ENCODE measurements around the gene LAMB2.

Gene LAMB2

DNA sequence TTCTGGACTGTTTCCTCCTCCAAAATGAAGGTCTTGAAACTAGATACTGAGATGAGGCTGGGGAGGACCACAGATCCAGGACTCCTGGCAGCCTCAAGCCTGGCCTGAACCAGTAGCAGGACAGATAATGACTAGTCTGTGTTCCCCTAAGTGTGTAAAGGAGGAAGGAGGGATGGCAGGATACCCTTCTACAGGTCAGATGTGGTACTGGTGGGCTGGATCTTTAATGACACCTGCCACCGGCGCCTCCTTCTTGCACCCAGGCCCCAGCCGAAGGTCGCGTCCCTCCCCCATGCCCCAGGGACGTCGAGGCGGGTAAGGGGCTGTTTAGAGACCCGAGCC lies 12.8 kb downstream of the LAMB2 start:
- no peak for DNase-seq

- DNase-seq, result no peak
These were observed 13.4 kb downstream of the LAMB2 start for GRCh38 chr3:49119439-49119838.

DNA sequence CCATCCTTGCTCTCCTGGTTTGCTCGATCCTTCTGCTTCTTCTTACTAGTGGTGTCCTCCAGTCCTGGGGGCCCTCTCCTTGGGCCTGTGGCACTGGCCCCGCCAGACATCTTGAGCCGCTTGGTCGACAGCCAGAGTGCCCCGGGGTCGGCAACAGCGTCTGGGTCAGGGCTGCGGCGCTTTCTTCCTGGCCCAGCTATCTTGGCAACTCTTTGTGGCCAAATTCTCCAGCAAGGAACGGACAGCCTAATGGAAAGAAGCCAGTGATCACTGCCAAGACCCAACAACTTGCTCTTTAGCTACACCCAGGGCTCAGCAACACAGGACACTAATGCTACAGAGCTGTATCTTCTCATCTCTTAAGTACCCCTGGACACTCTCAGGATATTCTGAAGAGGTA lies 13.8 kb downstream of the LAMB2 start:
- DNase-seq, result no peak

- no peak for DNase-seq
These were observed 20.6 kb downstream of the LAMB2 start for GRCh38 chr3:49112262-49112661.

DNA sequence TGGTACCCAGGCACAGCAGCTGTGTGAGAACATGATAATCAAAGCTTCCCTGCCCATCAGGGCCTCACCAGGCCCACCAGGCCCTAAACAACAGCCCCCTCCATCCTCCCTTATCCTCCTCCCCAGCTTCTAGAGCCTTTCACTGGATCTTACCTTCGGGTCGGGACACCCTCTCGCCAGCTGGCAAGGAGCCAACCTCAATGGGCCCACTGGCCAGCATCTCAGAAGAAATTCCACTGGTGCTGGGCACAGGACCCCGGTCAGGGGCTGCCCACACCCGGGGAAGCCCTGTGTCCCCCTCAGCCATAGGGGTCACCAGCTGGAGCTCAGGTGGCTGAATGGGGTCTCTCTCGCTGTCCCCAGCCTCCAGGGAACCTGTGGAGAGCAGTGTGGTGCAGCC lies 21.5 kb downstream of the LAMB2 start:
- DNase-seq, result no peak

DNA sequence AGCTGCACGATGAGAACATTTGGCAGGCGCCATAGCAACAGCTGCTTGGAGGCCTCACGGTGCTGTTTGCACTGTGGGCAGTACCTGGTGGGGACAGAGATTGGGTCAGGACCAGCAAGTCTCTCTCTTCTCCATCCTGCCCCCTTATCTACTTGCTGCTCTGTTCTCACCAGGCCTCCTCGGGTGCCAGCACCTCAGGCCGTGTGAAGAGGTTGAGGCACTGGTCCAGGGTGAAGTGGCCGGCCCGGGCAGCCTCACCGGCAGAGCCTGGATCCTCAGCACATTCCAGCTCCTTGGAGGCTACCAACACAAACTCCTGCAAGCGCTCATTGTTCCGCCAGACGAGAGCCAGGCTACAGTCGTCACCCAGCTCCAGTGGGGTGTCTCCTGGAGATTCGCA lies 22.1 kb downstream of the LAMB2 start:
- DNase-seq, result no peak

GRCh38 chr3:49108346-49108745 lies 24.5 kb downstream of the LAMB2 start:
- no peak for DNase-seq

DNA sequence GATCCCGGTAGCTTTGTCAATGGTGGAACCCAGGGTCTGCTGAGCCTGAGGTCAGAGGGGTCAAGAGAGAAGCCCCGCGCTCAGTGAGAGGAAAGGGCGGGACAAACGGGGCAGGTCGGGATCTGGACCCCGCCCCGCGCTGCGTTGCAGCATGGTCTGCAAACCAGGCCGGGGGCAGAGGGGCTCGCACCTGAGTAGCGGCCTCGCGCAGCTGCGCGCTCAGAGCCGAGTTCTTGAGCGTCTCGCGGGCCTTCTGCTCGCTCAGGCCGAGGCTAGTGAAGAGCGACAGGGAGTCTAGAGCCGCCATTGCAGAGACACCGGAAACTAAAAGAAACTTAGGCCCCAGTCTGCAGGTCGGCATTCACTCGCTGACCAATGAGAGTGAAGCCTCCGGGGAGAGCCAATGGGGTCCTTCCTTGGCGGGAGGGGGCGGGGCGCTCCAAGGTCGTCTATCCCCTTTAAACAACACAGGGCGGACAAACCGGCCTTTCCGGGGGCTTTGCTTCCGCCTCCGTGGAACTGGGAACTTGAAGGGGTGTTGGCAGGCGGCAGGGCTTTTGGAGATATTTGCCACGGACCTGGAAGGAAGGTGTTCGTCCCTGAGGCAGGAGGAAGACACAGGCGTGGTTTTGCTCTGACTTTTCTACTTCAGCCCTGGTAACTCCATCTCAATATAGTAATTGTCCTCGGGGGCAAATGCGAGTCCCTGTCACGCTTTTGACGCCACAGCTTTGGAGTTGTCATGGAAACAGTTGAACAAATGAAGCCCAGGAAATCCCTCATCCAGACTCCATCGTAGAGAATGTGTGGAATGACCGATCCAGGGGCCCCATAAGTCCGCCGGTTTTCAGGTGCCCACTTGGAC lies 28.2 kb downstream of the LAMB2 start, which contains the start of gene QARS1:
TSS of gene QARS1 (minus strand) at position 331 of the 865 bp plus-strand sequence. CDS start at position 307, 24 bp downstream.
- DNase-seq, result peak; percentile 91

DNA sequence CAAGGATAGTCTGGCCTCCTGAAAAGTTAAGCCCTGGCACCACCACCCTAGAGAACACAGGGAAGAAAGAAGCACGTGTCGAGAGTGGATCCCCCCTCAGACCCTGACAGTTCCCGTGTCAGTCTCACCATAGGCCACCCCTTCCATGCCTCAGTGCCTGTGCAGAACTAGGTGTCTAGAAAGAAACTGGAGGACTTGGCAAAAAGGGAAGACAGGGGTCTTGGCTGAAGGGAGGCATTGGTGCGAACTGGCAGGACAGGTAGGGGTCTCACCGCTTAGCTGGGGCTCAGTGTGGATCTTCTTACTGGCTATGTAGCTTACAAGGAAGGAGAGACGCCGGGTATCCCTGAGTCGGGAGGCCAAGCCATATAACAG lies 28.8 kb downstream of the LAMB2 start:
- DNase-seq, result no peak

GRCh38 chr3:49100046-49100615 lies 32.7 kb downstream of the LAMB2 start:
- DNase-seq, result no peak

GRCh38 chr3:49098910-49099630 lies 33.8 kb downstream of the LAMB2 start:
- no peak for DNase-seq

- DNase-seq, result peak; percentile 85
These were observed 34.4 kb downstream of the LAMB2 start for GRCh38 chr3:49098429-49098828.

DNA sequence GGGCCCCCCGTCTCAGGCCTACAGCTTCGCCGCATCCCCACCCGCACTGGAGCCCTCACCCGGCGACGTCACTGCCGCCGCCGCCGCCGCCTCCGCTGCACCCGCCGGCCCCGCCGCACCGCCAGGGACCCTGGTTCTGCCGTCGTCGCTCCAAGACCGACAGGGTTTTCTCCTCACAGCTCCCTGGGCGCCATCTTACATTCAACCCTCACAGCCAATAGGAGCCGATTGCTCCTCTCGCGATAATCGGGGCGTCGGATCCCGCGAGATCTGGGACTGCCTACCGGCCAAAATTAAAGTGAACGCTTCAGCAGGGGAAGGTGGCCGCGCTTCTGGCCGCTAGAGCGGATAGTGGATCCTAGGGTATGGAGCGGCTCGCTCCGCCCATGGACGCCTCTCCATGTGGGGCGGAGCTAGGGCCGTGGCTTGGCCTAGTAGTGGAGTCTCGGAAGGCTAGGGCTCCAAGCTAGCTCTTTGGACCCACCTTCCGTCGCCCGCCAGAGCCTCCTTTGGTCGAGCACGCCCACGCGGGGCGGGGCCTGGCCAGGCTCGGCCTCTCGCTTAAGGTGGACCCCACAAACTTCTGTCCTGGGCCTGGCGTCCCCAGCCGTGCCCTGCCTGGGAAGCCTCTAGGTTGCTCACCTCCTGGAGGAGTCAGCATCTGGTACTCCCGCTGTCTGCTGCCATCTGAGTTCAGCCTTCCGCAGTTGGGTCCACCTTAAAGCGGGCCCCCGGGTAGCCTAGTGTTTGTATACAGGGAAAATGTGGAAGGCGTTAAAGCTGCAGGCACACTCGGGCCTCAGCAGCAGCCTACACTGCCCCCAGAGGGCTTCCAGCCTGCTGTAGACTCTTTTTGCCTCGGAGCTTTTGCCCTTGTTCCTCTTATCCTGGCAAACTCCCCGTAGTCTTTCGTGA lies 38.7 kb downstream of the LAMB2 start, which contains the start of gene QRICH1:
TSS of gene QRICH1 (minus strand) at position 219 of the 915 bp plus-strand sequence. CDS start 17,054 bp downstream, outside the sequence.
- peak; percentile 96 for DNase-seq

GRCh38 chr3:49092938-49093852 lies 39.7 kb downstream of the LAMB2 start:
- peak; percentile 83 for DNase-seq

GRCh38 chr3:49081429-49081828 lies 51.4 kb downstream of the LAMB2 start:
- peak; percentile 78 for DNase-seq

DNA sequence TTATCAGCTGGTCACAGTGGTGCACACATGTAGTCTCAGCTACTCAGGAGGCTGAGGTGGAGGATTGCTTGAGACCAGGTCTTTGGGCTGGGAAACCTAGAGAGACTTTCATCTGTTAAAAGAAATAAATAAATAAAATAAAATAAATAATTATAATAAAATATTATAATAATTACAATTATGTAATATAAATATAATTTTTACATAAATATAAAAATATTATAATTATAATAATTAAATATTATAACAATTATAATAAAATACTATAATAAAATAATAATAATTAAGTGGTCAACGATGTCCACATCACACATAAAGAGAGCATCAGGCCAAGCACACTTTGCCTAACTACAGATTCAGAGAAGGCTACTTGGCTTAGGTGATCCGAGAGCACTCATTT lies 53.6 kb downstream of the LAMB2 start:
- no peak for DNase-seq

- no peak for DNase-seq
These were observed 56.2 kb downstream of the LAMB2 start for GRCh38 chr3:49076646-49077045.

GRCh38 chr3:49076116-49076515 lies 56.7 kb downstream of the LAMB2 start:
- no peak for DNase-seq
